Fibroblast of lung (primary cell): ENCODE data around the gene TTC27.

Experiments
- EZH2 ChIP-seq: IDR thresholded peaks from 2 replicates; pipeline ENCODE4 v1.5.1; 2012; ENCODE audit warnings: low read length, control low read depth, mild to moderate bottlenecking; ENCODE audit errors: missing control alignments
- TF ChIP-seq, protein P1 (sequence below), 2 donors: IDR thresholded peaks in 1 of 2; conservative IDR thresholded peaks in 1 of 2; 1 replicate in 1 of 2; 2 replicates in 1 of 2; pipeline ENCODE4 v1.5.1; 2011 to 2012; ENCODE audit warnings: low read length in 2 of 2, control low read depth in 1 of 2, inconsistent platforms in 1 of 2, low read depth in 1 of 2, mild to moderate bottlenecking in 1 of 2

DNA sequence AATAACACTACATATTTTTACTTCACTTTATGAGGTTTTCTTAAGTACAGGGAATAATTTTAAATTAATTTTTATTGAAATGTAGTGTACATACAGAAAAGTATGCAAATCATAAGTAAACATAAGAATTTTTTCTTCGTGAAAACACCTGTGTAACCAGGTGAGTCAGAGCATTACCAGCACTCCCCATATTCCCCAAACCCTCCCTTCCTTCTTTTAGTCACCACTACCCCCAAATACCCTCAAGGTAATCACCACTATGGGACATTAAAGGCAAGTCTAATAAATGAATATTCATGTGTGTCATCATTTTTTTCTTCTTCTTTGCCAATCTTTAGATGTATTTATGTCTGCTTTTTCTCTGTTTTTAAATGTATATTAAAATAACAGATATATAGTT, 179.0 kb downstream of the TTC27 start:
- TF ChIP-seq, protein P1, sequence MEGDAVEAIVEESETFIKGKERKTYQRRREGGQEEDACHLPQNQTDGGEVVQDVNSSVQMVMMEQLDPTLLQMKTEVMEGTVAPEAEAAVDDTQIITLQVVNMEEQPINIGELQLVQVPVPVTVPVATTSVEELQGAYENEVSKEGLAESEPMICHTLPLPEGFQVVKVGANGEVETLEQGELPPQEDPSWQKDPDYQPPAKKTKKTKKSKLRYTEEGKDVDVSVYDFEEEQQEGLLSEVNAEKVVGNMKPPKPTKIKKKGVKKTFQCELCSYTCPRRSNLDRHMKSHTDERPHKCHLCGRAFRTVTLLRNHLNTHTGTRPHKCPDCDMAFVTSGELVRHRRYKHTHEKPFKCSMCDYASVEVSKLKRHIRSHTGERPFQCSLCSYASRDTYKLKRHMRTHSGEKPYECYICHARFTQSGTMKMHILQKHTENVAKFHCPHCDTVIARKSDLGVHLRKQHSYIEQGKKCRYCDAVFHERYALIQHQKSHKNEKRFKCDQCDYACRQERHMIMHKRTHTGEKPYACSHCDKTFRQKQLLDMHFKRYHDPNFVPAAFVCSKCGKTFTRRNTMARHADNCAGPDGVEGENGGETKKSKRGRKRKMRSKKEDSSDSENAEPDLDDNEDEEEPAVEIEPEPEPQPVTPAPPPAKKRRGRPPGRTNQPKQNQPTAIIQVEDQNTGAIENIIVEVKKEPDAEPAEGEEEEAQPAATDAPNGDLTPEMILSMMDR (conservative IDR thresholded peaks at IDR 0.05 in 1 of 2, IDR thresholded peaks at IDR 0.05 in 1 of 2; ENCODE audit: low read depth in 1 of 2, low read length in 2 of 2), result no peak
- no peak for TF ChIP-seq EZH2
